IMR-90 (cell line): ENCODE measurements around the gene CDH23. TPM values are rescaled to one million over a fixed set of nuclear protein-coding genes. Genes with fewer than 3 reads are reported as not detected.

Source experiments
- ATAC-seq: fragments of 200-7000 bp; cut with Tn5 transposase; 2 replicates; pipeline ENCODE4 v1.9.1; 2020; ENCODE audit warnings: low read depth, mild to moderate bottlenecking, moderate library complexity
- BruUV-seq: library from RNA; stranded (reverse); fragments of 400-500 nt; replicated peaks from 2 replicates; lab custom pipeline; 2021; lab: Mats Ljungman, UMichigan
- CTCF ChIA-PET: fragments of 300-600 bp; formaldehyde crosslinking; extraction: SDS; loops from one replicate; lab custom pipeline; 2021; ENCODE audit warnings: antibody characterized with exemption; lab: Yijun Ruan, JAX
- POLR2A ChIA-PET: fragments of 300-600 bp; sonication (Branson Sonifier 250); formaldehyde crosslinking; loops from one replicate; lab custom pipeline; 2022; ENCODE audit warnings: antibody characterized with exemption; ENCODE audit not compliant: unreplicated experiment; lab: Charles Lee
- DNase-seq: peaks from one replicate; pipeline ENCODE4 v3.0.0; 2013
- H2AFZ ChIP-seq: replicated peaks from 2 replicates; pipeline ENCODE3; 2013; ENCODE audit warnings: low read length, mild to moderate bottlenecking; ENCODE audit not compliant: poor library complexity
- H2AK5ac ChIP-seq: 2 replicates; pipeline ENCODE4 v1.6.1; 2013; ENCODE audit warnings: low read depth, low read length, inconsistent platforms
- H2AK9ac ChIP-seq: replicated peaks from 2 replicates; pipeline ENCODE3; 2013; ENCODE audit warnings: mild to moderate bottlenecking, low read depth, low read length, moderate library complexity; ENCODE audit not compliant: poor library complexity
- H2BK120ac ChIP-seq: 2 replicates; pipeline ENCODE4 v1.6.1; 2013; ENCODE audit warnings: low read depth, low read length, inconsistent platforms
- H2BK15ac ChIP-seq: 3 replicates; pipeline ENCODE4 v1.6.1; 2013; ENCODE audit warnings: low read depth, low read length, inconsistent platforms
- H2BK20ac ChIP-seq: 2 replicates; pipeline ENCODE4 v1.6.1; 2013; ENCODE audit warnings: low read depth, mild to moderate bottlenecking, inconsistent platforms, low read length, moderate library complexity
- H2BK5ac ChIP-seq: 2 replicates; pipeline ENCODE4 v1.6.1; 2013; ENCODE audit warnings: mild to moderate bottlenecking, low read depth, low read length, inconsistent platforms; ENCODE audit not compliant: poor library complexity, severe bottlenecking
- H3K14ac ChIP-seq: replicated peaks from 2 replicates; pipeline ENCODE4 v1.6.1; 2013; ENCODE audit warnings: low read depth, low read length, inconsistent platforms
- H3K18ac ChIP-seq: 2 replicates; pipeline ENCODE4 v1.6.1; 2013; ENCODE audit warnings: low read depth, low read length, control low read depth
- H3K23ac ChIP-seq: 2 replicates; pipeline ENCODE4 v1.6.1; 2013; ENCODE audit warnings: low read depth, low read length, inconsistent platforms
- H3K27ac ChIP-seq: 2 replicates; pipeline ENCODE4 v1.5.1; 2013; ENCODE audit warnings: mild to moderate bottlenecking, control low read depth, low read length; ENCODE audit not compliant: insufficient read depth
- H3K27me3 ChIP-seq: 2 replicates; pipeline ENCODE4 v1.6.1; 2013; ENCODE audit warnings: low read length; ENCODE audit not compliant: control insufficient read depth, insufficient read depth
- H3K36me3 ChIP-seq: 2 replicates; pipeline ENCODE4 v1.6.1; 2013; ENCODE audit warnings: low read length, mixed read lengths; ENCODE audit not compliant: control insufficient read depth, insufficient read depth
- H3K4ac ChIP-seq: 2 replicates; pipeline ENCODE4 v1.6.1; 2013; ENCODE audit warnings: low read depth, low read length, inconsistent platforms
- H3K4me1 ChIP-seq: 2 replicates; pipeline ENCODE4 v1.6.1; 2013; ENCODE audit warnings: low read length, mixed read lengths; ENCODE audit not compliant: control insufficient read depth, insufficient read depth
- H3K4me2 ChIP-seq: 2 replicates; pipeline ENCODE4 v1.6.1; 2013; ENCODE audit warnings: low read depth, mild to moderate bottlenecking, control low read depth, low read length, moderate library complexity
- H3K4me3 ChIP-seq: 2 replicates; pipeline ENCODE4 v1.5.1; 2013; ENCODE audit warnings: low read depth, mild to moderate bottlenecking, control low read depth, low read length, moderate library complexity; ENCODE audit not compliant: insufficient read depth
- H3K56ac ChIP-seq: 2 replicates; pipeline ENCODE4 v1.6.1; 2013; ENCODE audit warnings: low read length, inconsistent platforms; ENCODE audit not compliant: insufficient read depth; ENCODE audit errors: extremely low read depth
- H3K79me1 ChIP-seq, 2 experiments: 2 replicates each; pipeline ENCODE4 v1.6.1; 2013; ENCODE audit warnings: low read length in 2 of 2, inconsistent platforms in 1 of 2, low read depth in 1 of 2
- H3K9ac ChIP-seq: 2 replicates; pipeline ENCODE4 v1.6.1; 2013; ENCODE audit warnings: low read depth, low read length, control low read depth
- H3K9me1 ChIP-seq: 2 replicates; pipeline ENCODE4 v1.6.1; 2013; ENCODE audit warnings: low read length, inconsistent platforms; ENCODE audit not compliant: insufficient read depth
- H3K9me3 ChIP-seq: 2 replicates; pipeline ENCODE4 v1.6.1; 2013; ENCODE audit warnings: low read length; ENCODE audit not compliant: control insufficient read depth, insufficient read depth
- H4K20me1 ChIP-seq: 2 replicates; pipeline ENCODE4 v1.6.1; 2013; ENCODE audit warnings: low read length, inconsistent platforms; ENCODE audit not compliant: insufficient read depth
- H4K5ac ChIP-seq: 2 replicates; pipeline ENCODE4 v1.6.1; 2013; ENCODE audit warnings: mild to moderate bottlenecking, low read depth, low read length, control low read depth
- H4K8ac ChIP-seq, 2 experiments: 2 replicates each; pipeline ENCODE4 v1.6.1; 2013; ENCODE audit warnings: low read depth in 2 of 2, low read length in 2 of 2, control low read depth in 1 of 2, inconsistent platforms in 1 of 2
- H4K91ac ChIP-seq: 2 replicates; pipeline ENCODE4 v1.6.1; 2013; ENCODE audit warnings: low read depth, low read length, inconsistent platforms; ENCODE audit not compliant: insufficient read depth
- CEBPB ChIP-seq: IDR thresholded peaks from 2 replicates; pipeline ENCODE4 v1.6.1; 2012; ENCODE audit warnings: low read depth, low read length, improper control_type of control experiment
- CHD1 ChIP-seq: IDR thresholded peaks from 2 replicates; pipeline ENCODE4 v1.6.1; 2012; ENCODE audit warnings: low read depth, low read length, improper control_type of control experiment
- CTCF ChIP-seq: conservative IDR thresholded peaks from 2 replicates; pipeline ENCODE4 v1.5.1; 2012; ENCODE audit warnings: mild to moderate bottlenecking, low read depth, low read length, improper control_type of control experiment
- ELK1 ChIP-seq: fragments of 150-350 bp; IDR thresholded peaks from 2 replicates; pipeline ENCODE4 v1.6.1; 2016; ENCODE audit warnings: low read depth, mild to moderate bottlenecking, low read length, moderate library complexity, borderline replicate concordance
- FOS ChIP-seq: fragments of 150-350 bp; IDR thresholded peaks from 2 replicates; pipeline ENCODE4 v1.6.1; 2016; ENCODE audit warnings: low read depth, low read length
- MAZ ChIP-seq: IDR thresholded peaks from 2 replicates; pipeline ENCODE4 v1.6.1; 2012; ENCODE audit warnings: low read depth, mild to moderate bottlenecking, low read length, improper control_type of control experiment, moderate library complexity, borderline replicate concordance
- MXI1 ChIP-seq: IDR thresholded peaks from 2 replicates; pipeline ENCODE4 v1.6.1; 2012; ENCODE audit warnings: low read depth, mild to moderate bottlenecking, low read length, moderate library complexity, borderline replicate concordance
- NFE2L2 ChIP-seq: fragments of 150-350 bp; IDR thresholded peaks from 2 replicates; pipeline ENCODE4 v1.6.1; 2016; ENCODE audit warnings: low read depth, mild to moderate bottlenecking, low read length
- RAD21 ChIP-seq: IDR thresholded peaks from 2 replicates; pipeline ENCODE4 v1.6.1; 2012; ENCODE audit warnings: low read length, improper control_type of control experiment
- RCOR1 ChIP-seq: IDR thresholded peaks from 2 replicates; pipeline ENCODE4 v1.6.1; 2012; ENCODE audit warnings: mild to moderate bottlenecking, low read length, improper control_type of control experiment; ENCODE audit not compliant: insufficient replicate concordance
- RFX5 ChIP-seq: IDR thresholded peaks from 2 replicates; pipeline ENCODE4 v1.8.0; 2012; ENCODE audit warnings: low read depth, mild to moderate bottlenecking, low read length, moderate library complexity
- SMC3 ChIP-seq: fragments of 150-350 bp; IDR thresholded peaks from 2 replicates; pipeline ENCODE4 v1.6.1; 2016; ENCODE audit warnings: low read depth, mild to moderate bottlenecking, antibody characterized with exemption, low read length, moderate library complexity
- WGBS, 2 experiments: methylation state at CpG; one replicate each; pipeline versions ENCODE4 v1.1.5 to v1.1.7; 2013; ENCODE audit warnings: missing lambda C conversion rate in 2 of 2; ENCODE audit not compliant: insufficient read length in 1 of 2; ENCODE audit errors: extremely low coverage in 2 of 2; 5-methylcytosine and 5-hydroxymethylcytosine counted together
- dilution Hi-C: fragments of 300-500 bp; cut with HindIII; formaldehyde crosslinking; loops from one replicate; pipeline ENCODE4 v1.14.3; 2018; ENCODE audit warnings: low sequenced_read_pairs; ENCODE audit not compliant: unreplicated experiment
- in situ Hi-C: fragments of 300-500 bp; cut with MboI; formaldehyde crosslinking; loops from 3 replicates; pipeline ENCODE4 v1.14.3; 2019; ENCODE audit warnings: low sequenced_read_pairs, inconsistent platforms, mixed read lengths
- intact Hi-C: fragments of 100-400 bp; cut with micrococcal nuclease; formaldehyde crosslinking; loops from 2 replicates; pipeline ENCODE4 v1.10.0; 2022
- polyA plus RNA-seq, 3 experiments: library from polyadenylated mRNA; depleted of rRNA; stranded (reverse); fragments of >200 nt; gene quantifications; 2 replicates each; pipeline ENCODE4 v1.2.3, GENCODE V29; 2012; ENCODE audit warnings: low replicate concordance in 1 of 3
- total RNA-seq: library from RNA; depleted of rRNA; stranded (reverse); fragments of >200 nt; gene quantifications from 2 replicates; pipeline ENCODE4 v1.2.3, GENCODE V29; 2012

CDH23 gene
- total and polyA plus RNA-seq, 2 of the 4 experiments (the other 2 are of a cell fraction) = under 0.01 to 0.03 TPM

GRCh38 chr10:71371750-71372166 lies 25.0 kb upstream of the CDH23 start:
- Histone ChIP-seq H3K14ac (no peak overlapping the region), H3K9ac (no peak overlapping the region), H2BK20ac (no peak overlapping the region), H3K36me3 (no peaks in the 10 kb centered on the region), H3K9me3 (no peaks in the 10 kb centered on the region), H3K9me1 (no peaks in the 10 kb centered on the region), H3K79me1 (no peaks in the 10 kb centered on the region), H4K91ac (no peak overlapping the region), H3K4me1 (no peaks in the 10 kb centered on the region), H4K5ac (no peak overlapping the region), H3K56ac (no peak overlapping the region), H3K27ac (no peak overlapping the region), H2BK120ac (no peak overlapping the region), H3K4me2 (no peak overlapping the region), H2AFZ (no peak overlapping the region), H4K8ac (no peak overlapping the region), H3K4ac (no peak overlapping the region), H2AK5ac (no peak overlapping the region), H4K20me1 (no peaks in the 10 kb centered on the region), H2AK9ac (no peak overlapping the region), H2BK15ac (no peak overlapping the region), H2BK5ac (no peak overlapping the region), H3K23ac (no peak overlapping the region), H3K27me3 (peaks cover 46% of the 10 kb centered on the region), H3K18ac (no peak overlapping the region), H3K4me3 (no peak overlapping the region)
- ChIA-PET POLR2A (no interaction called here), CTCF (no interaction called here)
- 29% methylated on average over 1 of the region's 6 CpGs; no CpG with 5 or more reads in 1 of the 2 experiments for WGBS, 2 experiments
- in situ Hi-C loops (no loop called here), intact Hi-C loops (no loop called here), dilution Hi-C loops (no loop called here)
- DNase-seq (no peak), ATAC-seq (no peak)
- TF ChIP-seq RCOR1 = no peak
- TF ChIP-seq RFX5 = no peak
- no peak for TF ChIP-seq MAZ
- no peak for TF ChIP-seq CHD1
- TF ChIP-seq SMC3 = no peak
- TF ChIP-seq CTCF = no peak
- TF ChIP-seq NFE2L2 = no peak
- no peak for TF ChIP-seq MXI1
- no peak for TF ChIP-seq FOS
- no peak for TF ChIP-seq ELK1
- TF ChIP-seq RAD21 = no peak
- no peak for TF ChIP-seq CEBPB
- BruUV-seq = no TSS peak
